Measurements from ENCODE around the gene AMPD2.
"Not testable (repeated sequence)": the region's sequence is repeated elsewhere in the genome, so short reads cannot be mapped to it uniquely, and the experiment has no call there.

AMPD2 gene

GRCh38 chr1:109669246-109669948, 49.8 kb downstream of the AMPD2 start:
- peaks cover 11% of the 10 kb centered on the region for H3K4me1 ChIP-seq (ENCODE audit: insufficient read depth, low read length)
- no peak overlapping the region for H3K4me3 ChIP-seq (ENCODE audit: low read length)
- H3K36me3 ChIP-seq (ENCODE audit: insufficient read depth, low read length) = peaks cover 3% of the 10 kb centered on the region
- no peak overlapping the region for H2AFZ ChIP-seq (ENCODE audit: low read depth, low read length)
- no peaks in the 10 kb centered on the region for H3K27me3 ChIP-seq (ENCODE audit: insufficient read depth, low read length)
- no peaks in the 10 kb centered on the region for H3K9me3 ChIP-seq (ENCODE audit: low read length)

GRCh38 chr1:109669949-109670302, 50.3 kb downstream of the AMPD2 start:
- not testable (repeated sequence) for H3K9me3 ChIP-seq (ENCODE audit: low read length); H3K27me3 ChIP-seq (ENCODE audit: insufficient read depth, low read length); H3K36me3 ChIP-seq (ENCODE audit: insufficient read depth, low read length); H3K4me3 ChIP-seq (ENCODE audit: low read length); H2AFZ ChIP-seq (ENCODE audit: low read depth, low read length)
- H3K4me1 ChIP-seq (ENCODE audit: insufficient read depth, low read length) = peaks cover 11% of the 10 kb centered on the region

GRCh38 chr1:109671067-109671466, 51.4 kb downstream of the AMPD2 start:
- Histone ChIP-seq H3K9me3 (ENCODE audit: low read length) (no peaks in the 10 kb centered on the region), H3K27me3 (ENCODE audit: insufficient read depth, low read length) (no peaks in the 10 kb centered on the region), H3K4me1 (ENCODE audit: insufficient read depth, low read length) (peaks cover 11% of the 10 kb centered on the region)

GRCh38 chr1:109673861-109674260, 54.2 kb downstream of the AMPD2 start:
- H3K9me3 ChIP-seq (ENCODE audit: low read length); H3K4me3 ChIP-seq (ENCODE audit: low read length); H3K4me1 ChIP-seq (ENCODE audit: insufficient read depth, low read length); H2AFZ ChIP-seq (ENCODE audit: low read depth, low read length); H3K27me3 ChIP-seq (ENCODE audit: insufficient read depth, low read length); H3K36me3 ChIP-seq (ENCODE audit: insufficient read depth, low read length): not testable (repeated sequence)

More at GRCh38 chr1:109671067-109671466, 51.4 kb downstream of the AMPD2 start:
- H2AFZ ChIP-seq (ENCODE audit: low read depth, low read length) = no peak overlapping the region
- peaks cover 3% of the 10 kb centered on the region for H3K36me3 ChIP-seq (ENCODE audit: insufficient read depth, low read length)
- H3K4me3 ChIP-seq (ENCODE audit: low read length) = no peak overlapping the region

- not testable (repeated sequence) for H3K9me3 ChIP-seq (ENCODE audit: low read length); H3K4me1 ChIP-seq (ENCODE audit: insufficient read depth, low read length); H3K4me3 ChIP-seq (ENCODE audit: low read length); H2AFZ ChIP-seq (ENCODE audit: low read depth, low read length); H3K36me3 ChIP-seq (ENCODE audit: insufficient read depth, low read length); H3K27me3 ChIP-seq (ENCODE audit: insufficient read depth, low read length)
Measured at GRCh38 chr1:109676683-109677381, 57.2 kb downstream of the AMPD2 start.

- H2AFZ ChIP-seq (ENCODE audit: low read depth, low read length) = no peak overlapping the region
- no peaks in the 10 kb centered on the region for H3K27me3 ChIP-seq (ENCODE audit: insufficient read depth, low read length)
- no peak overlapping the region for H3K4me3 ChIP-seq (ENCODE audit: low read length)
- no peaks in the 10 kb centered on the region for H3K36me3 ChIP-seq (ENCODE audit: insufficient read depth, low read length)
- no peaks in the 10 kb centered on the region for H3K4me1 ChIP-seq (ENCODE audit: insufficient read depth, low read length)
- no peaks in the 10 kb centered on the region for H3K9me3 ChIP-seq (ENCODE audit: low read length)
Measured at GRCh38 chr1:109677459-109677858, 57.8 kb downstream of the AMPD2 start.

- not testable (repeated sequence) for H3K4me1 ChIP-seq (ENCODE audit: insufficient read depth, low read length); H3K36me3 ChIP-seq (ENCODE audit: insufficient read depth, low read length); H3K27me3 ChIP-seq (ENCODE audit: insufficient read depth, low read length); H3K4me3 ChIP-seq (ENCODE audit: low read length); H3K9me3 ChIP-seq (ENCODE audit: low read length); H2AFZ ChIP-seq (ENCODE audit: low read depth, low read length)
Measured at GRCh38 chr1:109678637-109679036, 59.0 kb downstream of the AMPD2 start.

All from neuron (in vitro differentiated cells).